Pancreas (tissue), 10 donors: ENCODE measurements around the gene KNDC1. TPM values are rescaled to one million over a fixed set of nuclear protein-coding genes. Genes with fewer than 3 reads are reported as not detected.
"Not testable (repeated sequence)": the region's sequence is repeated elsewhere in the genome, so short reads cannot be mapped to it uniquely, and the experiment has no call there.

ENCODE experiments used
- ATAC-seq, 4 donors: fragments of 200-7000 bp; cut with Tn5 transposase; one replicate each; pipeline versions ENCODE4 v1.8.0 to v1.9.1; 2020; ENCODE audit warnings: mild to moderate bottlenecking in 4 of 4, moderate library complexity in 4 of 4
- DNase-seq, 6 donors: peaks; one replicate each; pipeline ENCODE4 v3.0.0-alpha.2; 2020
- FAIRE-seq: peaks from 2 replicates; lab custom pipeline; 2012; peaks lifted over from hg19 to GRCh38; lab: Jason Lieb, UNC
- H3K27ac ChIP-seq, 4 donors: fragments of 200-600 bp; sonication (generic); 1 replicate in 3 of 4; 2 replicates in 1 of 4; pipeline versions ENCODE4 v1.5.0 to v1.8.0; 2020
- H3K27me3 ChIP-seq, 4 donors: fragments of 200-600 bp; one replicate each; pipeline ENCODE4 v1.8.0; 2021
- H3K36me3 ChIP-seq, 3 donors: fragments of 200-600 bp; sonication (generic) in 1 of 3; one replicate each; pipeline versions ENCODE4 v1.5.0 to v1.8.0; 2020 to 2021
- H3K4me1 ChIP-seq, 3 donors: fragments of 200-600 bp; one replicate each; pipeline ENCODE4 v1.8.0; 2021
- H3K4me3 ChIP-seq, 4 donors: fragments of 200-600 bp; sonication (generic) in 2 of 4; one replicate each; pipeline versions ENCODE4 v1.5.0 to v1.8.0; 2020 to 2021
- H3K9me3 ChIP-seq, 4 donors: fragments of 200-600 bp; one replicate each; pipeline ENCODE4 v1.8.0; 2021
- CTCF ChIP-seq, 4 donors: fragments of 200-600 bp; sonication (generic) in 3 of 4; IDR thresholded peaks; one replicate each; pipeline versions ENCODE4 v1.5.0 to v1.8.0; 2021; ENCODE audit warnings: antibody characterized with exemption in 4 of 4
- WGBS, 2 donors: extraction: QIAGEN DNeasy Blood & Tissue Kit; methylation state at CpG; one replicate each; pipeline ENCODE4 v1.1.7; 2013; 5-methylcytosine and 5-hydroxymethylcytosine counted together
- intact Hi-C, 3 donors: fragments of 100-400 bp; cut with DNase I; formaldehyde crosslinking; loops; one replicate each; pipeline versions ENCODE4 v1.11.1 to v1.14.2; 2022
- polyA plus RNA-seq, 2 donors: library from polyadenylated mRNA; stranded (reverse); fragments of 200-250 nt; gene quantifications; one replicate each; pipeline ENCODE4 v1.2.3, GENCODE V29; 2013
- total RNA-seq, 6 donors: library from RNA; stranded (reverse); fragmentation: NEBNext Ultra II Directional in 4 of 6; extraction: Animal tissue kit (Norgen Biotek cat#: 25700) in 4 of 6; gene quantifications; one replicate each; pipeline versions ENCODE4 v1.2.1 to v1.2.4, GENCODE V29; 2021 to 2023
- donor health status: healthy with polysubstance abuse.
- donor health status: DM: no; HTN: no; CAD: no; lungs with moderate emphysema.
- donor health status: DM: no; HTN: no; CAD: no.
- donor health status: control.
- donor health status: control.
- donor health status: Bipolar disorder and iron deficiency.
- donor health status: DM: yes; HTN: yes; CAD: no.
- donor health status: DM: no; HTN: no; CAD: no.
- donor health status: DM: no; HTN: no; CAD: no.
- donor health status: DM: yes; HTN: yes; CAD: no.

Gene KNDC1
- total and polyA plus RNA-seq, 8 donors = 0.14 to 3.1 (median 0.74) TPM

DNA sequence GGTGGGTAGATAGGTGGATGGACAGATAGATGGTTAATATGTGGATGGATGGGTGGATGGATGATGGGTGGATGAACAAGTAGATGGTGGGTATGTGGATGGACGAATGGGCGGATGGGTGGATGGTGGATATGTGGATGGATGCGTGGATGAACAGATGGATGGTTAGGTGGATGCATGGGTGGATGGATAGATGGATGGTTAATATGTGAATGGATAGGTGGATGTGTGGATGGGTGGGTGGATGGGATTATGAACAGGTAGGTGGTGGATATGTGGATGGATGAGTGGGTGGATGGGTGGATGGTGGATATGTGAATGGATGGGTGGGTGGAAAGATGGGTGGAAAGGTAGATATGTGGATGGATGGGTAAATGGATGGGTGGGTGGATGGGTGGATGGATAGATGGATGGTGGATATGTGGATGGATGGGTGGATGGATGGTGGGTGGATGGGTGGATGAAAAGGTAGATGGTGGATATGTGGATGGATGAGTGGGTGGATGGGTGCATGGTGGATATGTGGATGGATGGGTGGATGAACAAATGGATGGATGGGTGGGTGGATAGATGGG, 14.8 kb downstream of the KNDC1 start:
- intact Hi-C loops = no loop called here
- Histone ChIP-seq H3K27me3 (no peaks in the 10 kb centered on the region), H3K27ac (no peak overlapping the region), H3K4me1 (no peaks in the 10 kb centered on the region), H3K36me3 (no peaks in the 10 kb centered on the region), H3K4me3 (no peak overlapping the region), H3K9me3 (no peaks in the 10 kb centered on the region)
- DNase-seq = peak in 1 of 6 donors; percentile 4
- TF ChIP-seq CTCF (IDR thresholded peaks at IDR 0.05) = no peak
- 63 to 74% methylated on average over 3 of the region's 3 CpGs for WGBS, 2 donors
- ATAC-seq = no peak
- FAIRE-seq = no peak

GRCh38 chr10:133175624-133176023, 15.6 kb downstream of the KNDC1 start:
- H3K9me3 ChIP-seq, H3K36me3 ChIP-seq, H3K4me3 ChIP-seq, H3K27me3 ChIP-seq, H3K27ac ChIP-seq, ATAC-seq, H3K4me1 ChIP-seq, intact Hi-C loops, FAIRE-seq: not testable (repeated sequence)
- WGBS, 2 donors = 52 to 59% methylated on average over 4 of the region's 4 CpGs
- DNase-seq = peak in 1 of 6 donors; percentile 2

- DNase-seq = peak in 2 of 6 donors; percentile 5 to 10
- no peak for FAIRE-seq
- no peaks in the 10 kb centered on the region for H3K36me3 ChIP-seq
Measured at GRCh38 chr10:133176546-133176945, 16.5 kb downstream of the KNDC1 start.

GRCh38 chr10:133177380-133178157, 17.6 kb downstream of the KNDC1 start:
- Histone ChIP-seq H3K36me3 (no peaks in the 10 kb centered on the region), H3K27ac (no peak overlapping the region), H3K27me3 (no peaks in the 10 kb centered on the region), H3K4me3 (no peak overlapping the region), H3K4me1 (no peaks in the 10 kb centered on the region), H3K9me3 (no peaks in the 10 kb centered on the region)
- no peak for FAIRE-seq
- intact Hi-C loops = no loop called here
- peak in 1 of 6 donors; percentile 6 for DNase-seq
- ATAC-seq = no peak
- TF ChIP-seq CTCF (IDR thresholded peaks at IDR 0.05) = no peak
- WGBS, 2 donors = 76 to 80% methylated on average over 12 of the region's 12 CpGs

More at GRCh38 chr10:133176546-133176945, 16.5 kb downstream of the KNDC1 start:
- no peak for TF ChIP-seq CTCF (IDR thresholded peaks at IDR 0.05)
- no peaks in the 10 kb centered on the region for H3K4me1 ChIP-seq
- no peak overlapping the region for H3K4me3 ChIP-seq
- H3K27ac ChIP-seq = no peak overlapping the region
- intact Hi-C loops = no loop called here
- H3K27me3 ChIP-seq = no peaks in the 10 kb centered on the region
- ATAC-seq = no peak
- H3K9me3 ChIP-seq = no peaks in the 10 kb centered on the region
- 65 to 91% methylated on average over 4 of the region's 4 CpGs for WGBS, 2 donors

DNA sequence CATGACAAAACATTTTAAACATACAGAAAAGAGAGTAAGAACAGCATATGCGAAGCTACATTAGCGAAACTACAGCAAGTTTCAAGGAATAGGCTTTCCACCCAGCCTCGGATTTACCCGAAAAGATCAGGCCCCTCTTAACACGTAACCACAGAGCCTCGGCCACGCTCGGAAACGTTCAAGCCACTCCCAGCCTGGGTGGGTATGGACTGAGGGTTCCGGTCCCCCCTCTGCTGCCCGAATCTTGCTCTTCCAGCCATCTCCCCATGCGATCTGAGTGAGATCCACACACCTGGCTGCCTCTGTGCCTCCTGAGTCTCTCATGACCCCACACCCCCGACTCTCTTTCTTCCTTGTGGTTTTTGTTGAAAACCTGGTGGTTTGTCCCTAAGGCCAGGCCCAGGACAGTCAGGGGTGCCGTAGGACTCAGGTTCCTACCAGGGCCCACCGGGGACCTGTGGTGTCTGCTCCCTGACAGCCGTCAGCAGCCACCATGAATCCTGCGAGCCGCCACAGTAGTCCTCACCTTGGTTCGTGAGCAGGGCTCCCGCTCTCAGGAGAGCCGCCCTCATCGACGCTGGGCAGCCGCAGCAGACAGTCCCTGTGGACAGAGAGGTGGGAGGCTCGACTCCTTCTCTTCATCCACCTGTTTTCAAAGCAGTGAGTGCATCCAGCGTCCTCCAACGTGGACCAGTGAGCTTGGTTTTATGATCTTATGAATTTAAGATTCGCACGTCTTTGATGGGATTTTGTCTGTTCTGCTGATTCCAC, 18.5 kb downstream of the KNDC1 start:
- no peaks in the 10 kb centered on the region for H3K4me1 ChIP-seq
- H3K36me3 ChIP-seq = no peaks in the 10 kb centered on the region
- H3K9me3 ChIP-seq = no peaks in the 10 kb centered on the region
- WGBS, 2 donors = 73 to 81% methylated on average over 29 of the region's 29 CpGs
- ATAC-seq = no peak
- intact Hi-C loops = no loop called here
- H3K27me3 ChIP-seq = no peaks in the 10 kb centered on the region
- FAIRE-seq = no peak
- no peak overlapping the region for H3K4me3 ChIP-seq
- no peak overlapping the region for H3K27ac ChIP-seq
- no peak for TF ChIP-seq CTCF (IDR thresholded peaks at IDR 0.05)
- peak in 1 of 6 donors; percentile 34 for DNase-seq
